Aorta (tissue), 5 donors: ENCODE results near the gene PLCE1. TPM values are rescaled to one million over a fixed set of nuclear protein-coding genes. Genes with fewer than 3 reads are reported as not detected.
"Not testable (repeated sequence)": the region's sequence is repeated elsewhere in the genome, so short reads cannot be mapped to it uniquely, and the experiment has no call there.

Source experiments
- ATAC-seq: fragments of 200-7000 bp; cut with Tn5 transposase; one replicate; pipeline ENCODE4 v1.9.1; 2022; ENCODE audit warnings: moderate library complexity; ENCODE audit not compliant: low FRiP score
- DNase-seq, 2 donors: peaks; one replicate each; pipeline ENCODE4 v3.0.0-alpha.2; 2020
- H3K27ac ChIP-seq, 2 donors: one replicate each; pipeline ENCODE4 v1.5.1; 2013; ENCODE audit warnings: low read length in 2 of 2, mild to moderate bottlenecking in 2 of 2, moderate library complexity in 2 of 2, control low read depth in 1 of 2, inconsistent platforms in 1 of 2, low read depth in 1 of 2
- H3K27me3 ChIP-seq, 2 donors: one replicate each; pipeline ENCODE4 v1.6.1; 2013; ENCODE audit warnings: control low read depth in 1 of 2, low read length in 1 of 2, mild to moderate bottlenecking in 1 of 2, moderate library complexity in 1 of 2; ENCODE audit not compliant: insufficient read depth in 2 of 2, control insufficient read depth in 1 of 2
- H3K36me3 ChIP-seq, 2 donors: one replicate each; pipeline ENCODE4 v1.6.1; 2013; ENCODE audit warnings: control low read depth in 1 of 2, low read length in 1 of 2, mild to moderate bottlenecking in 1 of 2; ENCODE audit not compliant: insufficient read depth in 2 of 2, control insufficient read depth in 1 of 2
- H3K4me1 ChIP-seq, 2 donors: one replicate each; pipeline ENCODE4 v1.6.1; 2013; ENCODE audit warnings: low read length in 2 of 2, control low read depth in 1 of 2, mild to moderate bottlenecking in 1 of 2, moderate library complexity in 1 of 2; ENCODE audit not compliant: insufficient read depth in 2 of 2, control insufficient read depth in 1 of 2
- H3K4me3 ChIP-seq, 2 donors: one replicate each; pipeline ENCODE4 v1.5.1; 2013; ENCODE audit warnings: low read length in 2 of 2, control low read depth in 1 of 2, mild to moderate bottlenecking in 1 of 2
- H3K9me3 ChIP-seq: one replicate; pipeline ENCODE4 v1.6.1; 2013; ENCODE audit warnings: mild to moderate bottlenecking, low read length; ENCODE audit not compliant: control insufficient read depth
- WGBS, 2 donors: extraction: QIAGEN DNeasy Blood & Tissue Kit; methylation state at CpG; one replicate each; pipeline ENCODE4 v1.1.7; 2013; 5-methylcytosine and 5-hydroxymethylcytosine counted together
- intact Hi-C, 2 donors: fragments of 100-400 bp; cut with DNase I; formaldehyde crosslinking; loops; one replicate each; pipeline versions ENCODE4 v1.14.2 to v1.15.0; 2022
- polyA plus RNA-seq, 2 donors: library from polyadenylated mRNA; stranded (reverse); fragments of 200-250 nt; gene quantifications; one replicate each; pipeline ENCODE4 v1.2.3, GENCODE V29; 2013
- total RNA-seq, 2 donors: library from RNA; stranded (reverse); fragmentation: NEBNext Ultra II Directional; extraction: Animal tissue kit (Norgen Biotek cat#: 25700); gene quantifications; one replicate each; pipeline ENCODE4 v1.2.1, GENCODE V29; 2021
- donor health status: healthy with polysubstance abuse.
- donor health status: Bipolar disorder and iron deficiency.
- donor health status: DM: no; HTN: no; CAD: no.
- donor health status: DM: no; HTN: no; CAD: no.
- donor health status: DM: yes; HTN: yes; CAD: no.

Gene PLCE1
- total and polyA plus RNA-seq, 4 donors, result 1.5 to 16.6 (median 10.7) TPM

DNA sequence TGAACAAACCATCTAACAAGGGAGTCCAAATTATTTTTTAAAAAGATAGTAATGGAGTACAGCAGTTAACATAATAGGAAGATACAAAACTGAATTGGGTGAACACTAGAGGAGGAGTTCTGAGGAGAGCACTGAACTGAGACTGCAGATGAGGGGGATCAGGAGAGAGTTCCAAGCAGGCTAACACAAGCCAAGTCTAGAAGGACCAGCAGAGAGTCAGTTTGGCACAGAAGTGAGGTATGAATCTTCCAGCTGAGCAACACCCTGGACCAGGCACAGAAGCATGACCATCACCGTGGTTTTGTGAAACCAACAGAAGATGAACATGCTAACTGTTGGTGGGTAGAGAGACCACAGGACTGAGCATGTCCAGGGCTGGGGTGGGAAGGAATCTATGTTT, 30.8 kb upstream of the PLCE1 start:
- no peak for DNase-seq
- no peak for ATAC-seq
- H3K9me3 ChIP-seq, result no peaks in the 10 kb centered on the region
- no peaks in the 10 kb centered on the region for H3K27me3 ChIP-seq
- intact Hi-C loops, result no loop called here
- no peaks in the 10 kb centered on the region for H3K4me1 ChIP-seq
- no peak overlapping the region for H3K4me3 ChIP-seq
- WGBS, 2 donors, result 92 to 100% methylated on average over 1 of the region's 1 CpG
- H3K36me3 ChIP-seq, result no peaks in the 10 kb centered on the region
- H3K27ac ChIP-seq, result no peak overlapping the region

DNA sequence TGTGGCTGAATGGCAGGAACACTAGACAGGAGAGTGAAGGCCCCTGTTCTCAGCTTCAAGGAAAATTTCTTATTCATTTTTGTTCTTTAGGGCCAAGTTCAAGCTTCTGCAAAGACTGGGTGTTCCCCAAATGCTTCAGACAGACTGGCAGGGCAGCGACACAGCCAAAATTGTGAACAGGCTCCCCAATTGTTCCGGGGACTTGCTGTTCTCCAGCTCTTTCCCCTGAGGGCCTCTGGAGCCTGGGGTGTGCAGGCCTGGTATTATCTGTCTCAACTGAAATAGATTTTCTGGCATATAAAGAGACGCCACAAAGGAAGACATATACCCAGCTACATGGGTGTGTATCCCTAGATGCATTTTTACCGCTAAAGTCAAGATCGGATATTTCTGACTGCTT, 30.3 kb upstream of the PLCE1 start:
- Histone ChIP-seq H3K27me3 (no peaks in the 10 kb centered on the region), H3K36me3 (no peaks in the 10 kb centered on the region), H3K4me1 (no peaks in the 10 kb centered on the region), H3K4me3 (no peak overlapping the region), H3K27ac (no peak overlapping the region), H3K9me3 (no peaks in the 10 kb centered on the region)
- 94 to 95% methylated on average over 5 of the region's 5 CpGs for WGBS, 2 donors
- ATAC-seq (no peak), DNase-seq (no peak)
- intact Hi-C loops, result no loop called here

DNA sequence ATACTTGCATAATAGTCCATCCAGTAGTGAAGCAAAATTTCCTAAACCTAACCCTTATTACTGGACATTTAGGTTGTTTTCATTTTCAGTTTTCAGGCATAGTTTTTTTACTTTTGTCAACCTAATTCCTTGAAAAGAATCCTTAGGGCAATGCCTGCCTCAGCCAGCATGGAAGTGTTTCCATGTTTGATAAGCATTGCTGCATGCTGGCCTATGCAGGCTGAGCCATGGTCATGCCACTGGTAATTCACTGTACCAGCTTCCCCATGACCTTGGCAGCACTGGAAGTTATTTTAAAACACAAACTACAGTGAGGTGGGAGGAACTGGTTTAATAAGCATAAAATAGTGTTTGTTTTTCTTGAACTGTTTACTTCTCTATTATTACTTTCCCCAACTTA, 27.8 kb upstream of the PLCE1 start:
- no peak for ATAC-seq
- Histone ChIP-seq H3K4me1 (no peaks in the 10 kb centered on the region), H3K9me3 (no peaks in the 10 kb centered on the region), H3K27me3 (no peaks in the 10 kb centered on the region), H3K27ac (no peak overlapping the region), H3K36me3 (no peaks in the 10 kb centered on the region), H3K4me3 (no peak overlapping the region)
- DNase-seq, result no peak
- intact Hi-C loops, result no loop called here

GRCh38 chr10:93967756-93968155, 26.0 kb upstream of the PLCE1 start:
- H3K4me1 ChIP-seq, result no peaks in the 10 kb centered on the region

GRCh38 chr10:93968540-93968945, 25.2 kb upstream of the PLCE1 start:
- Histone ChIP-seq H3K36me3 (no peaks in the 10 kb centered on the region), H3K4me3 (no peak overlapping the region), H3K27me3 (no peaks in the 10 kb centered on the region), H3K4me1 (no peaks in the 10 kb centered on the region), H3K27ac (no peak overlapping the region), H3K9me3 (no peaks in the 10 kb centered on the region)
- intact Hi-C loops, result no loop called here
- 90 to 91% methylated on average over 4 of the region's 4 CpGs for WGBS, 2 donors
- ATAC-seq (no peak), DNase-seq (no peak)

More at GRCh38 chr10:93967756-93968155, 26.0 kb upstream of the PLCE1 start:
- H3K4me3 ChIP-seq, result no peak overlapping the region
- intact Hi-C loops, result no loop called here
- H3K27ac ChIP-seq, result no peak overlapping the region
- no peaks in the 10 kb centered on the region for H3K27me3 ChIP-seq
- H3K9me3 ChIP-seq, result no peaks in the 10 kb centered on the region
- WGBS, 2 donors, result 95 to 98% methylated on average over 2 of the region's 2 CpGs
- no peak for DNase-seq
- ATAC-seq, result no peak
- no peaks in the 10 kb centered on the region for H3K36me3 ChIP-seq

DNA sequence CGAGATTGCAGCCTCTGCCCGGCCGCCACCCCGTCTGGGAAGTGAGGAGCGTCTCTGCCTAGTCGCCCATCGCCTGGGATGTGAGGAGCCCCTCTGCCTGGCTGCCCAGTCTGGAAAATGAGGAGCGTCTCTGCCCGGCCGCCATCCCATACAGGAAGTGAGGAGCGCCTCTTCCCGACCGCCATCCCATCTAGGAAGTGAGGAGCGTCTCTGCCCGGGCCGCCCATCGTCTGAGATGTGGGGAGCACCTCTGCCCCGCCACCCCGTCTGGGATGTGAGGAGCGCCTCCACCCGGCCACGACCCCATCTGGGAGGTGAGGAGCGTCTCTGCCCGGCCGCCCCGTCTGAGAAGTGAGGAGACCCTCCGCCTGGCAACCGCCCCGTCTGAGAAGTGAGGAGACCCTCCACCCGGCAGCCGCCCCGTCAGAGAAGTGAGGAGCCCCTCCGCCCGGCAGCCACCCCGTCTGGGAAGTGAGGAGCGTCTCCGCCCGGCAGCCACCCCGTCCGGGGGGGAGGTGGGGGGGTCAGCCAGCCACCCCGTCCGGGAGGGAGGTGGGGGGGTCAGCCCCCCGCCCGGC, 23.2 kb upstream of the PLCE1 start:
- intact Hi-C loops, H3K9me3 ChIP-seq, H3K36me3 ChIP-seq, H3K4me3 ChIP-seq, H3K4me1 ChIP-seq, ATAC-seq, H3K27ac ChIP-seq, H3K27me3 ChIP-seq, DNase-seq: not testable (repeated sequence)
- 95 to 98% methylated on average over 23 to 44 of the region's 44 CpGs for WGBS, 2 donors

GRCh38 chr10:93973748-93974445, 19.8 kb upstream of the PLCE1 start:
- DNase-seq (no peak), ATAC-seq (no peak)
- no peaks in the 10 kb centered on the region for H3K27me3 ChIP-seq
- H3K4me3 ChIP-seq, result no peak overlapping the region
- H3K4me1 ChIP-seq, result no peaks in the 10 kb centered on the region
- no peak overlapping the region for H3K27ac ChIP-seq
- no peaks in the 10 kb centered on the region for H3K36me3 ChIP-seq
- 86 to 88% methylated on average over 2 of the region's 2 CpGs for WGBS, 2 donors
- H3K9me3 ChIP-seq, result no peaks in the 10 kb centered on the region
- intact Hi-C loops, result no loop called here

DNA sequence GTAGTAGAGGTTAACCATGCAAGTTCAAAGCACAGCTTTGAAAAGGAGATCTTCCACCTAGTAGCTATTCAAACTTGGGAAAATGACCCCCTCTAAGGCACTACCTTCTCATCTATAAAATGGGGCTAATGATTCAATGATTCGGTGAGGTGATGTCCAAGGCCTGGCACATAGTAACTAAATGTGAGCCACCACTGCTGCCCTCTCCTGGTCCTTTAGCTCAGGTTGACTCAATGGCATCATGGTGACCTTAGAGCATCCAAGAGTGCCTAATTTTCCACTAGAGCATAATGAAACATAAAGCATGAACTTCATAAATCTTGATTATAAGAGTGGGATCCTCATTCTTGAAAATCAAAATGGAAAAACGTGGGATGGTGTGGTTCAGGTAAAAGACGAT, 16.3 kb upstream of the PLCE1 start:
- Histone ChIP-seq H3K4me1 (no peaks in the 10 kb centered on the region), H3K27ac (no peak overlapping the region), H3K27me3 (no peaks in the 10 kb centered on the region), H3K9me3 (no peaks in the 10 kb centered on the region), H3K36me3 (no peaks in the 10 kb centered on the region), H3K4me3 (no peak overlapping the region)
- DNase-seq, result no peak
- 79 to 84% methylated on average over 3 of the region's 3 CpGs for WGBS, 2 donors
- no peak for ATAC-seq
- intact Hi-C loops, result no loop called here

- no peaks in the 10 kb centered on the region for H3K36me3 ChIP-seq
- intact Hi-C loops, result no loop called here
- H3K27ac ChIP-seq, result no peak overlapping the region
- no peak for DNase-seq
- ATAC-seq, result no peak
- H3K4me1 ChIP-seq, result no peaks in the 10 kb centered on the region
- 84 to 87% methylated on average over 3 of the region's 3 CpGs for WGBS, 2 donors
- H3K4me3 ChIP-seq, result no peak overlapping the region
- no peaks in the 10 kb centered on the region for H3K27me3 ChIP-seq
- no peaks in the 10 kb centered on the region for H3K9me3 ChIP-seq
Observed at GRCh38 chr10:93980486-93980885, 13.2 kb upstream of the PLCE1 start.
